H1 (cell line): Measurements from ENCODE around the gene SAMMSON. TPM values are rescaled to one million over a fixed set of nuclear protein-coding genes. Genes with fewer than 3 reads are reported as not detected.
A peak's percentile ranks its signal among the peaks of the same experiment; 100 is the strongest.

Source experiments
- CTCF ChIA-PET: fragments of 300-600 bp; sonication (Branson Sonifier 250); formaldehyde crosslinking; loops from one replicate; lab custom pipeline; 2021; ENCODE audit not compliant: partially characterized antibody; lab: Charles Lee
- POLR2A ChIA-PET: fragments of 300-600 bp; sonication (Branson Sonifier 250); formaldehyde crosslinking; loops from one replicate; lab custom pipeline; 2021; ENCODE audit warnings: inconsistent platforms; ENCODE audit not compliant: partially characterized antibody; lab: Charles Lee
- DNase-seq, 2 experiments: peaks; one replicate each; pipeline versions ENCODE4 v3.0.0 to v3.0.0-alpha.2; 2010 to 2022; ENCODE audit warnings: low spot score in 2 of 2, low read depth in 1 of 2, mixed read lengths in 1 of 2
- FAIRE-seq: peaks from 2 replicates; lab custom pipeline; 2011; peaks lifted over from hg19 to GRCh38; lab: Jason Lieb, UNC
- H2AFZ ChIP-seq: 2 replicates; pipeline ENCODE4 v1.8.1; 2012; ENCODE audit warnings: low read length, inconsistent platforms
- H2AK5ac ChIP-seq: 2 replicates; pipeline ENCODE4 v1.6.1; 2013; ENCODE audit warnings: low read depth, low read length
- H2BK120ac ChIP-seq: replicated peaks from 2 replicates; pipeline ENCODE3; 2013; ENCODE audit warnings: low read depth, low read length, inconsistent platforms
- H2BK12ac ChIP-seq: 2 replicates; pipeline ENCODE4 v1.6.1; 2013; ENCODE audit warnings: low read depth, low read length
- H2BK15ac ChIP-seq: 2 replicates; pipeline ENCODE4 v1.6.1; 2013; ENCODE audit warnings: low read length
- H2BK20ac ChIP-seq: 2 replicates; pipeline ENCODE4 v1.6.1; 2013; ENCODE audit warnings: low read length
- H2BK5ac ChIP-seq: 2 replicates; pipeline ENCODE4 v1.6.1; 2013; ENCODE audit warnings: low read depth, low read length
- H3K14ac ChIP-seq: 2 replicates; pipeline ENCODE4 v1.6.1; 2013; ENCODE audit warnings: inconsistent platforms; ENCODE audit not compliant: insufficient read length
- H3K18ac ChIP-seq: 2 replicates; pipeline ENCODE4 v1.6.1; 2013; ENCODE audit warnings: low read length; ENCODE audit errors: extremely low read depth
- H3K23ac ChIP-seq: 2 replicates; pipeline ENCODE4 v1.6.1; 2013; ENCODE audit warnings: inconsistent platforms; ENCODE audit not compliant: insufficient read length
- H3K23me2 ChIP-seq: 2 replicates; pipeline ENCODE4 v1.6.1; 2013; ENCODE audit warnings: low read depth, low read length
- H3K27ac ChIP-seq: 2 replicates; pipeline ENCODE4 v1.6.1; 2011; ENCODE audit warnings: low read depth, low read length, inconsistent platforms
- H3K27me3 ChIP-seq, 4 experiments: replicated peaks in 1 of 4; 1 replicate in 1 of 4; 2 replicates in 3 of 4; pipeline versions ENCODE4 v1.6.1 to v1.8.1; 2011 to 2013; ENCODE audit warnings: low read length in 3 of 4, mild to moderate bottlenecking in 3 of 4, inconsistent platforms in 2 of 4, mixed read lengths in 2 of 4, moderate library complexity in 1 of 4; ENCODE audit not compliant: control insufficient read depth in 3 of 4, insufficient read depth in 3 of 4; ENCODE audit errors: extremely low read depth in 1 of 4
- H3K36me3 ChIP-seq, 4 experiments: 2 replicates each; pipeline versions ENCODE4 v1.6.1 to v1.8.1; 2011 to 2013; ENCODE audit warnings: mild to moderate bottlenecking in 4 of 4, low read length in 3 of 4, moderate library complexity in 2 of 4, control low read depth in 1 of 4, inconsistent platforms in 1 of 4; ENCODE audit not compliant: insufficient read depth in 4 of 4, control insufficient read depth in 2 of 4
- H3K4ac ChIP-seq: replicated peaks from 2 replicates; pipeline ENCODE3; 2013; ENCODE audit warnings: low read length, low read depth, mixed read lengths, inconsistent platforms; ENCODE audit not compliant: insufficient read length
- H3K4me1 ChIP-seq, 4 experiments: replicated peaks in 1 of 4; 1 replicate in 1 of 4; 2 replicates in 3 of 4; pipeline versions ENCODE4 v1.6.1 to v1.8.1; 2011 to 2013; ENCODE audit warnings: low read length in 3 of 4, inconsistent platforms in 2 of 4, mixed read lengths in 1 of 4; ENCODE audit not compliant: insufficient read depth in 4 of 4, control insufficient read depth in 3 of 4
- H3K4me2 ChIP-seq, 2 experiments: 2 replicates each; pipeline versions ENCODE4 v1.6.1 to v1.8.1; 2011 to 2013; ENCODE audit warnings: low read depth in 2 of 2, low read length in 2 of 2, control low read depth in 1 of 2, inconsistent platforms in 1 of 2, mild to moderate bottlenecking in 1 of 2; ENCODE audit not compliant: insufficient read depth in 1 of 2
- H3K4me3 ChIP-seq, 4 experiments: fragments of 200-600, 300-600 bp in 1 of 4; sonication (generic), shearing (Covaris generic), sonication (Bioruptor Twin) in 1 of 4; 2 replicates each; pipeline versions ENCODE4 v1.5.1 to v1.8.1; 2011 to 2016; ENCODE audit warnings: low read length in 4 of 4, low read depth in 3 of 4, control low read depth in 2 of 4, inconsistent platforms in 2 of 4, mild to moderate bottlenecking in 2 of 4, mixed read lengths in 1 of 4, moderate library complexity in 1 of 4; ENCODE audit not compliant: insufficient read depth in 2 of 4; ENCODE audit errors: extremely low read depth in 1 of 4
- H3K56ac ChIP-seq: replicated peaks from 2 replicates; pipeline ENCODE3; 2013; ENCODE audit warnings: low read depth, mild to moderate bottlenecking, mixed read lengths, low read length, inconsistent platforms; ENCODE audit not compliant: insufficient read length
- H3K79me1 ChIP-seq: 2 replicates; pipeline ENCODE4 v1.6.1; 2013; ENCODE audit warnings: low read depth, low read length, control low read depth
- H3K79me2 ChIP-seq, 2 experiments: 2 replicates each; pipeline versions ENCODE4 v1.6.1 to v1.8.1; 2012 to 2013; ENCODE audit warnings: low read length in 2 of 2, mild to moderate bottlenecking in 2 of 2, inconsistent platforms in 1 of 2; ENCODE audit not compliant: insufficient read depth in 2 of 2, control insufficient read depth in 1 of 2
- H3K9ac ChIP-seq, 4 experiments: replicated peaks in 1 of 4; 1 replicate in 1 of 4; 2 replicates in 3 of 4; pipeline versions ENCODE4 v1.6.1 to v1.8.1; 2011 to 2013; ENCODE audit warnings: low read depth in 3 of 4, low read length in 3 of 4, control low read depth in 2 of 4, mild to moderate bottlenecking in 2 of 4, moderate library complexity in 2 of 4, inconsistent platforms in 1 of 4; ENCODE audit errors: extremely low read depth in 1 of 4
- H3K9me3 ChIP-seq, 2 experiments: 2 replicates each; pipeline versions ENCODE4 v1.6.1 to v1.8.1; 2012 to 2013; ENCODE audit warnings: mild to moderate bottlenecking in 2 of 2, moderate library complexity in 2 of 2, control low read depth in 1 of 2, inconsistent platforms in 1 of 2, low read depth in 1 of 2, low read length in 1 of 2, mixed read lengths in 1 of 2; ENCODE audit not compliant: insufficient read depth in 2 of 2
- H4K20me1 ChIP-seq, 2 experiments: replicated peaks in 1 of 2; 2 replicates each; pipeline versions ENCODE3 to v1.8.1; 2011 to 2013; ENCODE audit warnings: inconsistent platforms in 2 of 2, low read length in 2 of 2, mild to moderate bottlenecking in 1 of 2; ENCODE audit not compliant: insufficient read depth in 2 of 2, control insufficient read depth in 1 of 2
- H4K5ac ChIP-seq: 2 replicates; pipeline ENCODE4 v1.6.1; 2013; ENCODE audit warnings: low read length, low read depth, mixed read lengths, inconsistent platforms; ENCODE audit not compliant: insufficient read length
- H4K8ac ChIP-seq: 2 replicates; pipeline ENCODE4 v1.8.0; 2013; ENCODE audit warnings: mild to moderate bottlenecking, moderate library complexity, low read length, inconsistent platforms; ENCODE audit not compliant: insufficient read depth; ENCODE audit errors: extremely low read depth
- H4K91ac ChIP-seq: replicated peaks from 2 replicates; pipeline ENCODE3; 2013; ENCODE audit warnings: low read length, mixed read lengths, inconsistent platforms; ENCODE audit not compliant: insufficient read length
- BRCA1 ChIP-seq: IDR thresholded peaks from 2 replicates; pipeline ENCODE4 v1.6.1; 2012; ENCODE audit warnings: low read depth, low read length, improper control_type of control experiment
- HDAC2 ChIP-seq, 2 experiments: fragments of 300-600 bp in 1 of 2; sonication (generic) in 1 of 2; IDR thresholded peaks; 2 replicates each; pipeline ENCODE4 v1.6.1; 2011 to 2012; ENCODE audit warnings: low read depth in 2 of 2, low read length in 2 of 2, mild to moderate bottlenecking in 2 of 2, moderate library complexity in 2 of 2, borderline replicate concordance in 1 of 2, inconsistent platforms in 1 of 2
- KDM1A ChIP-seq: fragments of 200-600, 300-600 bp; sonication (generic); IDR thresholded peaks from 2 replicates; pipeline ENCODE4 v1.7.1; 2016; ENCODE audit warnings: mild to moderate bottlenecking, low read length, borderline replicate concordance
- KDM4A ChIP-seq: IDR thresholded peaks from one replicate; pipeline ENCODE4 v1.7.1; 2012; ENCODE audit warnings: low read depth, mild to moderate bottlenecking, moderate library complexity, low read length, inconsistent platforms; ENCODE audit not compliant: severe bottlenecking
- RNF2 ChIP-seq: fragments of 200-900, 300-1000 bp; sonication (generic); IDR thresholded peaks from 2 replicates; pipeline ENCODE4 v1.7.1; 2016; ENCODE audit warnings: borderline replicate concordance, low read depth, mild to moderate bottlenecking, antibody characterized with exemption, low read length; ENCODE audit not compliant: poor library complexity, severe bottlenecking; ENCODE audit errors: missing control alignments
- TCF12 ChIP-seq: IDR thresholded peaks from 2 replicates; pipeline ENCODE4 v1.6.1; 2011; ENCODE audit warnings: low read depth, mild to moderate bottlenecking, low read length
- ZNF274 ChIP-seq: IDR thresholded peaks from 2 replicates; pipeline ENCODE4 v1.7.0; 2012; ENCODE audit warnings: low read length, borderline replicate concordance; ENCODE audit errors: extremely low read depth
- WGBS, 2 experiments: shearing (Covaris generic) in 1 of 2; methylation state at CpG; one replicate each; pipeline versions ENCODE4 v1.1.6 to v1.1.7; 2013 to 2015; ENCODE audit warnings: low lambda C conversion rate in 2 of 2, mixed read lengths in 2 of 2, inconsistent platforms in 1 of 2, low coverage in 1 of 2, missing lambda C conversion rate in 1 of 2; ENCODE audit not compliant: insufficient replicate concordance in 2 of 2, insufficient coverage in 1 of 2, insufficient read length in 1 of 2; ENCODE audit errors: extremely low coverage in 1 of 2, missing lambda C conversion rate in 1 of 2; 5-methylcytosine and 5-hydroxymethylcytosine counted together
- polyA plus RNA-seq, 7 experiments: library from polyadenylated mRNA; depleted of rRNA in 3 of 7; stranded (reverse) in 5 of 7; unstranded in 2 of 7; fragments of >200 nt in 5 of 7; fragments of 200-250 nt in 2 of 7; gene quantifications; 1 replicate in 5 of 7; 2 replicates in 1 of 7; 4 replicates in 1 of 7; pipeline versions ENCODE4 v1.2.1 to v1.2.3, GENCODE V29; 2011 to 2013; ENCODE audit warnings: missing spikeins in 2 of 7, mixed read lengths in 2 of 7
- total RNA-seq: library from RNA; stranded (reverse); fragmentation: NEBNext Ultra II Directional; extraction: Animal tissue kit (Norgen Biotek cat#: 25700); gene quantifications from 2 replicates; pipeline ENCODE4 v1.2.1, GENCODE V29; 2021

SAMMSON gene
- total and polyA plus RNA-seq, 2 of the 8 experiments (the other 6 are each of a cell fraction or from before 2014, with no cell fraction given), result not detected

DNA sequence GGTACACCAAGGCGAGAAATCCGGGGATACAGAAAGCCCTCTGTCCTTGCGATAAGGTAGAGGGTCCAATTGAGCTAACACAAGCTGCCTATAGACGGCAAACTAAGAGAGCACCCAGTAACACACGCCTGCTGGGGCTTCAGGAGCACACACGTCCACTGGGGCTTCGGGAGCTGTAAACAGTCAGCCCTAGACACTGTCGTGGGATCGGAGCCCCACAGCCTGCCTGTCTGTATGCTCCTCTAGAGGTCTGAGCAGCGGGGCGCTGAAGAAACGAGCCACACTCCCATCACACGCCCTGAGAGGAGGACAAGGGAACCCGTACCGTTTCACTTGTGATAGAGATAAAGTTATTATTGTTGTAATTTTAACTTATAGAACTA is 486 bp downstream of the SAMMSON start:
- no peaks in the 10 kb centered on the region for H3K9me3 ChIP-seq
- no peaks in the 10 kb centered on the region for H3K79me2 ChIP-seq
- no peak for DNase-seq
- H4K20me1 ChIP-seq, result no peaks in the 10 kb centered on the region
- H3K36me3 ChIP-seq, result no peaks in the 10 kb centered on the region
- H4K91ac ChIP-seq, result no peak overlapping the region
- H3K4me3 ChIP-seq, result no peak overlapping the region
- no peak overlapping the region for H3K9ac ChIP-seq
- no peak overlapping the region for H2BK12ac ChIP-seq
- no peak overlapping the region for H3K4me2 ChIP-seq
- H3K18ac ChIP-seq, result 0 out of 2 replicates have a peak overlapping the region, but pooled peaks have one; percentile 11
- H3K27ac ChIP-seq, result no peak overlapping the region
- H3K79me1 ChIP-seq, result no peaks in the 10 kb centered on the region
- H2BK120ac ChIP-seq, result no peak overlapping the region
- H3K14ac ChIP-seq, result no peak overlapping the region
- CTCF ChIA-PET, result no interaction called here
- peaks cover 0 to 3% (median 0%) of the 10 kb centered on the region in 4 experiments; a peak in 1 of 7 replicates for H3K4me1 ChIP-seq
- no peak overlapping the region for H3K56ac ChIP-seq
- FAIRE-seq, result no peak
- no peak overlapping the region for H3K4ac ChIP-seq
- H2BK15ac ChIP-seq, result no peak overlapping the region
- no peaks in the 10 kb centered on the region for H3K27me3 ChIP-seq
- no peaks in the 10 kb centered on the region for H3K23me2 ChIP-seq
- no peak overlapping the region for H2BK20ac ChIP-seq
- TF ChIP-seq KDM4A, result no peak
- no peak for TF ChIP-seq RNF2
- TF ChIP-seq BRCA1, result no peak
- no peak for TF ChIP-seq ZNF274
- no peak for TF ChIP-seq KDM1A
- no peak for TF ChIP-seq TCF12
- no peak for TF ChIP-seq HDAC2 (IDR thresholded peaks at IDR 0.05; ENCODE audit: borderline replicate concordance in 1 of 2, low read depth in 2 of 2, low read length in 2 of 2)
- H4K8ac ChIP-seq, result no peak overlapping the region; the same call in 1 of the 2 replicates
- no peak overlapping the region for H3K23ac ChIP-seq
- no peak overlapping the region for H2AK5ac ChIP-seq
- no peak overlapping the region for H2BK5ac ChIP-seq
- H4K5ac ChIP-seq, result no peak overlapping the region
- H2AFZ ChIP-seq, result 0 out of 2 replicates have a peak overlapping the region, but pooled peaks have one; percentile 6
- POLR2A ChIA-PET, result interaction anchor here (0.7 to 1.6 kb wide), 2 partner anchors 10 to 12 kb away, joined by 3 read pairs; no protein-coding TSS in a partner anchor
- 85% methylated on average over 15 of the region's 15 CpGs; no CpG with 5 or more reads in 1 of the 2 experiments for WGBS, 2 experiments
